Endothelial cell of umbilical vein (primary cell): ENCODE data around the gene SMTNL2. TPM values are rescaled to one million over a fixed set of nuclear protein-coding genes. Genes with fewer than 3 reads are reported as not detected.

Experiments
- BruUV-seq: library from RNA; stranded (reverse); fragments of 400-500 nt; replicated peaks from 2 replicates; lab custom pipeline; 2021; lab: Mats Ljungman, UMichigan
- CTCF ChIA-PET: fragments of 300-600, 350-600 bp; sonication (Branson Sonifier 250); formaldehyde crosslinking; loops from one replicate; lab custom pipeline; 2021; ENCODE audit warnings: antibody characterized with exemption, inconsistent platforms; lab: Charles Lee
- POLR2A ChIA-PET: fragments of 300-600, 350-600 bp; sonication (Branson Sonifier 250); formaldehyde crosslinking; loops from one replicate; lab custom pipeline; 2021; ENCODE audit warnings: antibody characterized with exemption, inconsistent platforms; lab: Charles Lee
- DNase-seq: peaks from one replicate; pipeline ENCODE4 v3.0.0-alpha.2; 2011; ENCODE audit warnings: low read depth, low spot score
- FAIRE-seq: peaks from 2 replicates; lab custom pipeline; 2011; peaks lifted over from hg19 to GRCh38; lab: Jason Lieb, UNC
- H2AFZ ChIP-seq: 2 replicates; pipeline ENCODE4 v1.6.0; 2012; ENCODE audit warnings: low read depth, low read length, control low read depth, inconsistent platforms
- H3K27ac ChIP-seq: 2 replicates; pipeline ENCODE4 v1.5.1; 2011; ENCODE audit warnings: low read depth, mild to moderate bottlenecking, control low read depth, low read length, moderate library complexity; ENCODE audit not compliant: insufficient read depth
- H3K27me3 ChIP-seq, 2 experiments: 2 replicates each; pipeline versions ENCODE4 v1.6.0 to v1.6.1; 2011; ENCODE audit warnings: low read length in 2 of 2, mixed read lengths in 1 of 2; ENCODE audit not compliant: control insufficient read depth in 2 of 2, insufficient read depth in 2 of 2
- H3K36me3 ChIP-seq, 2 experiments: 2 replicates in 1 of 2; 3 replicates in 1 of 2; pipeline ENCODE4 v1.5.1; 2011; ENCODE audit warnings: low read length in 2 of 2, mild to moderate bottlenecking in 1 of 2, moderate library complexity in 1 of 2; ENCODE audit not compliant: control insufficient read depth in 2 of 2, insufficient read depth in 2 of 2; ENCODE audit errors: extremely low read depth in 1 of 2
- H3K4me1 ChIP-seq: 3 replicates; pipeline ENCODE4 v1.5.1; 2011; ENCODE audit warnings: mild to moderate bottlenecking, low read length; ENCODE audit not compliant: control insufficient read depth, insufficient read depth; ENCODE audit errors: extremely low read depth
- H3K4me2 ChIP-seq: 2 replicates; pipeline ENCODE4 v1.6.1; 2011; ENCODE audit warnings: low read length, control low read depth, mixed read lengths; ENCODE audit not compliant: insufficient read depth
- H3K4me3 ChIP-seq, 3 experiments: fragments of 200-600 bp in 1 of 3; sonication (generic), shearing (Covaris generic) in 1 of 3; replicated peaks in 1 of 3; 2 replicates each; pipeline ENCODE4 v1.5.1; 2011 to 2016; ENCODE audit warnings: control low read depth in 3 of 3, low read length in 3 of 3, mild to moderate bottlenecking in 2 of 3, inconsistent platforms in 1 of 3, low read depth in 1 of 3, moderate library complexity in 1 of 3; ENCODE audit not compliant: insufficient read depth in 1 of 3
- H3K79me2 ChIP-seq: 2 replicates; pipeline ENCODE4 v1.6.0; 2012; ENCODE audit warnings: low read length, inconsistent platforms; ENCODE audit not compliant: control insufficient read depth, insufficient read depth
- H3K9ac ChIP-seq: replicated peaks from 2 replicates; pipeline ENCODE3; 2011; ENCODE audit warnings: low read length, control low read depth; ENCODE audit not compliant: insufficient read depth; ENCODE audit errors: extremely low read depth
- H3K9me1 ChIP-seq: replicated peaks from 3 replicates; pipeline ENCODE4 v1.6.0; 2011; ENCODE audit warnings: mild to moderate bottlenecking, low read length; ENCODE audit not compliant: control insufficient read depth, insufficient read depth; ENCODE audit errors: extremely low read depth
- H3K9me3 ChIP-seq: replicated peaks from 2 replicates; pipeline ENCODE4 v1.5.1; 2012; ENCODE audit warnings: low read length, inconsistent platforms; ENCODE audit not compliant: control insufficient read depth, insufficient read depth
- H4K20me1 ChIP-seq: replicated peaks from 2 replicates; pipeline ENCODE3; 2011; ENCODE audit warnings: mild to moderate bottlenecking, low read length; ENCODE audit not compliant: control insufficient read depth, insufficient read depth; ENCODE audit errors: extremely low read depth
- CTCF ChIP-seq, 2 donors: IDR thresholded peaks; 1 replicate in 1 of 2; 2 replicates in 1 of 2; pipeline ENCODE4 v1.5.1; 2011; ENCODE audit warnings: low read length in 2 of 2, mild to moderate bottlenecking in 2 of 2, moderate library complexity in 2 of 2, control low read depth in 1 of 2, inconsistent platforms in 1 of 2, low read depth in 1 of 2; ENCODE audit not compliant: insufficient read depth in 1 of 2; ENCODE audit errors: extremely low read depth in 1 of 2
- EZH2 ChIP-seq: IDR thresholded peaks from 2 replicates; pipeline ENCODE4 v1.6.1; 2012; ENCODE audit warnings: borderline replicate concordance, low read depth, mild to moderate bottlenecking, moderate library complexity, low read length, inconsistent platforms; ENCODE audit not compliant: severe bottlenecking
- FOS ChIP-seq: IDR thresholded peaks from 2 replicates; pipeline ENCODE4 v1.6.1; 2011; ENCODE audit warnings: mild to moderate bottlenecking, low read length, moderate library complexity, borderline replicate concordance; ENCODE audit not compliant: insufficient read depth
- GATA2 ChIP-seq: IDR thresholded peaks from 2 replicates; pipeline ENCODE4 v1.7.0; 2011; ENCODE audit warnings: low read depth, mild to moderate bottlenecking, moderate library complexity, mixed read lengths, low read length; ENCODE audit not compliant: insufficient read length, insufficient read depth
- JUN ChIP-seq: IDR thresholded peaks from 2 replicates; pipeline ENCODE4 v1.6.1; 2011; ENCODE audit warnings: borderline replicate concordance, low read depth; ENCODE audit not compliant: insufficient read length, insufficient read depth
- MYC ChIP-seq: IDR thresholded peaks from one replicate; pipeline ENCODE4 v1.6.1; 2011; ENCODE audit warnings: mild to moderate bottlenecking, low read depth, low read length
- POLR2A ChIP-seq: IDR thresholded peaks from 2 replicates; pipeline ENCODE4 v1.6.1; 2012; ENCODE audit warnings: low read depth, mild to moderate bottlenecking, control low read depth, low read length
- POLR2AphosphoS5 ChIP-seq: IDR thresholded peaks from 2 replicates; pipeline ENCODE4 v1.6.1; 2012; ENCODE audit warnings: low read depth, mild to moderate bottlenecking, control low read depth, low read length, moderate library complexity; ENCODE audit not compliant: insufficient read depth
- dilution Hi-C: fragments of 300-500 bp; cut with MboI; formaldehyde crosslinking; loops from one replicate; pipeline ENCODE4 v1.15.0; 2019; ENCODE audit warnings: low sequenced_read_pairs; ENCODE audit not compliant: extremely low pct_ligation_motif_present
- intact Hi-C: fragments of 100-400 bp; cut with micrococcal nuclease; formaldehyde crosslinking; loops from one replicate; pipeline ENCODE4 v1.10.0; 2022
- polyA plus RNA-seq, 4 experiments: library from polyadenylated mRNA; depleted of rRNA in 3 of 4; stranded (reverse) in 3 of 4; unstranded in 1 of 4; fragments of >200 nt; gene quantifications; 2 replicates each; pipeline versions ENCODE4 v1.2.1 to v1.2.3, GENCODE V29; 2011 to 2012; ENCODE audit warnings: missing spikeins in 1 of 4
- total RNA-seq: library from RNA; stranded (reverse); gene quantifications from 2 replicates; pipeline ENCODE4 v1.2.3, GENCODE V29; 2021
- TF ChIP-seq, protein P1 (sequence below): IDR thresholded peaks from 2 replicates; pipeline ENCODE4 v1.6.1; 2011; ENCODE audit not compliant: insufficient read depth, insufficient read length

SMTNL2 gene
- total and polyA plus RNA-seq, 2 donors (not counting 3 experiments of a cell fraction or from before 2014, with no cell fraction given): not detected

DNA sequence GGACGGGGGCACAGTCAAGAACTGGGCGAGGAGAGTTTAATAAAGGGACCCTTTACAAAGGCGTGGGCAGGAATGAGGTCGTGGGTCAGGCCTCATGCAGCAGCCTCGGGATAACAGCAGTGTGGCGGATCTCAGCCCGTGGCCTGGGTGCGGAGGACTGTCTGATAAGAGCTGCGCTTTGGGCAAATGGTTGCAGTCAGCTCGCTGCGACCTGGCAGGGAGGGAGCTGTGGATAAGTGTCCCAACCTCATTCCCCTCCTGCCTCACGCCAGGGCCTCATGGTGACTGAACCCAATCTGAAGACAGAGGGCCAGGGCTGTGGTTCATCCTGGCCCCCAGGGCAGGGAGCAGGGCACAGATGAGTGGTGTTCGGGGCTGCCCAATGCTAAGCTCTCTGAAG lies 13.6 kb downstream of the SMTNL2 start:
- POLR2A ChIA-PET: no interaction called here
- CTCF ChIA-PET: interaction anchor here (3.0 kb wide), 1 partner anchor 31 kb away, joined by 14 read pairs; no protein-coding TSS in a partner anchor
- H3K27me3 ChIP-seq: peaks cover 0 to 2% of the 10 kb centered on the region in 2 experiments
- no peak overlapping the region for H3K27ac ChIP-seq
- H3K9me3 ChIP-seq: no peaks in the 10 kb centered on the region
- H3K79me2 ChIP-seq: no peaks in the 10 kb centered on the region
- no peaks in the 10 kb centered on the region for H3K9me1 ChIP-seq
- FAIRE-seq (no peak), DNase-seq (no peak)
- no peak overlapping the region for H3K9ac ChIP-seq
- H3K4me3 ChIP-seq: no peak overlapping the region
- BruUV-seq: no TSS peak
- no peaks in the 10 kb centered on the region for H3K36me3 ChIP-seq
- H3K4me2 ChIP-seq: no peak overlapping the region
- no peaks in the 10 kb centered on the region for H3K4me1 ChIP-seq
- no peak for TF ChIP-seq POLR2AphosphoS5
- TF ChIP-seq, protein P1, sequence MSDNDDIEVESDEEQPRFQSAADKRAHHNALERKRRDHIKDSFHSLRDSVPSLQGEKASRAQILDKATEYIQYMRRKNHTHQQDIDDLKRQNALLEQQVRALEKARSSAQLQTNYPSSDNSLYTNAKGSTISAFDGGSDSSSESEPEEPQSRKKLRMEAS: no peak
- no peak for TF ChIP-seq CTCF (IDR thresholded peaks at IDR 0.05; ENCODE audit: extremely low read depth in 1 of 2, insufficient read depth in 1 of 2, low read depth in 1 of 2, low read length in 2 of 2)
- TF ChIP-seq JUN: no peak
- no peak for TF ChIP-seq POLR2A
- no peak for TF ChIP-seq FOS
- no peak for TF ChIP-seq GATA2
- TF ChIP-seq MYC: no peak
- no peak for TF ChIP-seq EZH2
- H4K20me1 ChIP-seq: no peaks in the 10 kb centered on the region
- H2AFZ ChIP-seq: no peak overlapping the region
- dilution Hi-C loops (no loop called here), intact Hi-C loops (no loop called here)
